ENCODE data around the gene PPAN. TPM values are rescaled to one million over a fixed set of nuclear protein-coding genes. Genes with fewer than 3 reads are reported as not detected.

The PPAN gene, protein sequence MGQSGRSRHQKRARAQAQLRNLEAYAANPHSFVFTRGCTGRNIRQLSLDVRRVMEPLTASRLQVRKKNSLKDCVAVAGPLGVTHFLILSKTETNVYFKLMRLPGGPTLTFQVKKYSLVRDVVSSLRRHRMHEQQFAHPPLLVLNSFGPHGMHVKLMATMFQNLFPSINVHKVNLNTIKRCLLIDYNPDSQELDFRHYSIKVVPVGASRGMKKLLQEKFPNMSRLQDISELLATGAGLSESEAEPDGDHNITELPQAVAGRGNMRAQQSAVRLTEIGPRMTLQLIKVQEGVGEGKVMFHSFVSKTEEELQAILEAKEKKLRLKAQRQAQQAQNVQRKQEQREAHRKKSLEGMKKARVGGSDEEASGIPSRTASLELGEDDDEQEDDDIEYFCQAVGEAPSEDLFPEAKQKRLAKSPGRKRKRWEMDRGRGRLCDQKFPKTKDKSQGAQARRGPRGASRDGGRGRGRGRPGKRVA
- polyA plus RNA-seq (ENCODE audit: low read depth in 6 of 6): 10 to 100 TPM in 5 of 6 donors, 1 to 10 TPM in 1; 7.8 to 30.7 (median 15.1) TPM

DNA sequence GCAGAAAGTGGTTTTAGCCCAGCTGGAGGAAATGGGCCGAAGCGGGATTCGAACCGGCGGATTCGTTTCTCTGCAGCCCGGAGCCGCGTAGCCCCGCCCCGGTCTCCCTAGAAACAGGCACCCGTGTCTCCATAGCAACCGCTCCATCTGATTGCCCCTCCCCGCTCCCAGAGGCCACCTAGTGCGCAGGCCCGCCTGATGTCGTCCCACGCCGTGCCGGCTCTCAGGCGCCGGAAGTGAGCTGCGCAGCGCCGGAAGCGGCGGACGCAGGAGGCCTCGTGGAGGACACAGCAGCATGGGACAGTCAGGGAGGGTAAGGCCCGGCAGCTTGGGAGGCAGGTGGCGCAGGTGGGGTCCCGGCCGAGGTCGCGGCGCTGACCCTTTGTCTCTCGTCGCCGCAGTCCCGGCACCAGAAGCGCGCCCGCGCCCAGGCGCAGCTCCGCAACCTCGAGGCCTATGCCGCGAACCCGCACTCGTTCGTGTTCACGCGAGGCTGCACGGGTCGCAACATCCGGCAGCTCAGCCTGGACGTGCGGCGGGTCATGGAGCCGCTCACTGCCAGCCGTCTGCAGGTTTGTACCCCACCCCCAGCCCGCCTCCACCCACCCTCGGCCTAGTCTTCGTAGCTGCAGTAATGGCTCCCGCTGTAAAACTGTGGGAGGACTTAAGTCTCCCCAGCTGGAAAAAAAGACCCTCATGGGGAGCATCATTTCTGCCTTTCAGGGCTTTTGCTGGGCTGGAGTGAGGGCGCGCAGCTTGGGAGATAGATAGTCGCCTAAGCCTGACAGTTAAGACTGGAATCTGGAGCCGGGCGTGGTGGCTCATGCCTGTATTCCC is at the start of gene PPAN:
TSS of gene PPAN (plus strand) at position 263 of the 837 bp plus-strand sequence. CDS start at position 296, 33 bp downstream.
- Mint-ChIP-seq H3K36me3 (peaks cover 4 to 7% of the 10 kb centered on the region in 2 donors), H3K4me1 (peaks cover 53 to 66% (median 61%) of the 10 kb centered on the region in 3 donors), H3K9me3 (peaks cover 0 to 4% (median 0%) of the 10 kb centered on the region in 7 donors), H3K27me3 (no peaks in the 10 kb centered on the region), H3K4me3 (peak within 1 kb of the TSS; percentile 66 to 94 (median 88)), H3K27ac (peak within 1 kb of the TSS; percentile 96 to 100 (median 96))
- ATAC-seq (ENCODE audit: low read depth in 2 of 2): peak; percentile 59 to 63
- DNase-seq: peak; percentile 96

DNA sequence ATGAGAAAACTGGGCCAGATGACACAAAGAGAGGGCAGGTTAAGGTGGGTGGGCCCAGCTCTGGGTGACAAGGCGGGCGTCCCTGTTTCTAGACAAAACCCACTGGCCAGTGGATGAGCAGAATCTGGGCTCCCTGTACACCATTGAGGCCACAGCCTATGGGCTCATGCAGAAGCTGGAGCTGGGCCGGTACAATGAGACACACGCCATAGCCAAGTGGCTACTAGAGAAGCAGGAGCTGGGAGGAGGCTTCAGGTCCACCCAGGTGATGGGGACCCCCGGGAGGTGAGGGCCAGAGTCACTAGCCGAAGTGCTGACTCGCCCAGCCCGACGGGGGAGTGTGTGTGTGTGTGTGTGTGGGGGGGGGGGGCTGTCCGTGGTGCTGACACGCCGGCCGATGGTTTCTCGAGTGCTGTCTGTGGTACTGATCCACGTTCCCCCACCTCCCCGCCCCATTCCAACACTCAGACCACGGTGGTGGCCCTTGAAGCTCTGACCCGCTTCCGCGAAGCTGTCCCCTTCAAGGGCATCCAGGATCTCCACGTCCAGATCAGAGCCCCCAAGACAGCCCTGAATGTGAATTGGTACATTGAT is 44.3 kb upstream of the PPAN start:
- peak overlapping the region in 1 of 8 donors; percentile 32 for H3K4me3 Mint-ChIP-seq
- H3K9me3 Mint-ChIP-seq: peaks cover 0 to 12% (median 2%) of the 10 kb centered on the region in 7 donors
- H3K27ac Mint-ChIP-seq: no peak overlapping the region
- no peaks in the 10 kb centered on the region for H3K4me1 Mint-ChIP-seq
- H3K36me3 Mint-ChIP-seq: peaks cover 7 to 8% of the 10 kb centered on the region in 2 donors
- ATAC-seq (ENCODE audit: low read depth in 2 of 2) (no peak), DNase-seq (no peak)
- H3K27me3 Mint-ChIP-seq: peaks cover 15 to 49% (median 42%) of the 10 kb centered on the region in 3 donors

DNA sequence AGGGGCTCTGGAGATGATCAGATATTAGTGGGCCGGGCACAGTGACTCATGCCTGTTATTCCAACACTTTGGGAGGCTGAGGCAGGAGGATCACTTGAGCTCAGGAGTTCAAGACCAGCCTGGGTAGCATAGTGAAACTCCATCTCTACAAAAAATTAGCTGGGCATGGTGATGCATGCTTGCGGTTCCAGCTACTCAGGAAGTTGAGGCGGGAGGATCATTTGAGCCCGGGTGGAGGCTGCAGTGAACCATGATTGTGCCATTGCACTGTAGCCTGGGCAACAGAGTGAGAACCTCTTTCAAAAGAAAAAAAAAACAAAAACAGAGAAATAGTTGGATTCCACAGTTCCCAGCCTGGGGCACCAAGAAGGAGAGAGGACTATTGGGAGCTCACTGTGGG is 38.0 kb upstream of the PPAN start:
- DNase-seq: no peak
- Mint-ChIP-seq H3K4me3 (no peak overlapping the region), H3K36me3 (peaks cover 7 to 16% of the 10 kb centered on the region in 2 donors), H3K27me3 (peaks cover 11 to 47% (median 45%) of the 10 kb centered on the region in 3 donors), H3K9me3 (peaks cover 2 to 17% (median 5%) of the 10 kb centered on the region in 7 donors), H3K4me1 (peaks cover 0 to 6% (median 0%) of the 10 kb centered on the region in 3 donors), H3K27ac (no peak overlapping the region)
- no peak for ATAC-seq (ENCODE audit: low read depth in 2 of 2)

DNA sequence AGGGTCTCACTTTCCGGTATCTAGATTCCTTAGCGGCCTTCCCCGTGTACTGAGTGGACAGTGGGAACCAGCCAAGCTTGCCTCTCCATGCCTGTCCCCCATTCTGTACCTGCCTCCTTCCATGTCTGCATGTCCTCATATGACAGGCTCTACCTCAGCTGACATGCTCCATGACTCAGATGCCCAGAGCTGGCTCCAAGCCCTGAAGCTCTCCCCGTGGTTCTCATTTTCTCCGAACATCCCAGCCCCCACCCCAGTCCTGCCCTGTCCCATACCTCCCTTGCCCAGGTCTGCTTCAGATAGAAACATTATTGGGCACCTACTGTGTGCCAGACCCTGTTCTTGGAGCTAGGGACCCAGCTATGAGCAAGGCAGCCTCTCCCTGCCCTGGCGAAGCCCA is 37.1 kb upstream of the PPAN start:
- Mint-ChIP-seq H3K36me3 (peaks cover 7 to 16% of the 10 kb centered on the region in 2 donors), H3K27ac (no peak overlapping the region)

DNA sequence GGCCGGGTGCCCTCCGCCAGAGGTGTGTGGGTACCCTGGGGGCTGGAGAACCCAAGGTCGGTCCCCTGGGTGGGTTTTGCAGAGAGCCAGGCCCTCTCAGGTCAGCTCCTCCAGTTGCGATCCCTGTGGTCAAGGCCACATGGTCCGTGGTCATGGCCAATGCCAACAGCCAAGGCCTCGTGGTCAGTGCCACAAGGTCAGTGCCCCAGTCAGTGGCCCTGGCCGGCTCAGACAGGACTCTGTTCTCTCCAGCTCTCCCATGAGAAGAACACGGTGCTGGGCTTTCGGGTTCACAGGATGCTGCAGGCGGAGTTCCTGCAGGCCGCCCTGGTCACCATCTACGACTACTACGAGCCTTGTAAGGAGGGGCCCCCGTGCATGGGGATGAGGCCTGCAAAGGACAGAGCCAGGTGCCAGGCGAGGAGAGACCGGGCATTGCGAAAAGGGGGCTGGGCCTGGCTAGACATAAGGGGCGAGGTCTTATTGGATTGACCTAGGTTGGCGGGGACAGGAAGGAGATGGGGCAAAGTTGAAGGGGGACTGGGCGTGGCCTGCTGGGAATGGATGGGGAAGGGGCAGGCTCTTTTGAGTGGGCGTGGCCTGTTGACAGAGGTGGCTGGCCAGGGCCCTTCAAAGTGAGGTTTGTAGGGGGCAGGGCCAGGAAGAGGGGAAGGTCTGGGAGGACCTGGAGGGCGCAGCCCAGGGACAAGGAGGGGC is 35.3 kb upstream of the PPAN start:
- peak overlapping the region in 1 of 6 donors; percentile 67 for H3K27ac Mint-ChIP-seq
- H3K27me3 Mint-ChIP-seq: peaks cover 11 to 39% (median 38%) of the 10 kb centered on the region in 3 donors
- peaks cover 5 to 17% (median 10%) of the 10 kb centered on the region in 7 donors for H3K9me3 Mint-ChIP-seq
- no peak for ATAC-seq (ENCODE audit: low read depth in 2 of 2)
- H3K4me1 Mint-ChIP-seq: peaks cover 0 to 6% (median under 1%) of the 10 kb centered on the region in 3 donors
- H3K4me3 Mint-ChIP-seq: peak overlapping the region in 1 of 8 donors; percentile 62
- peaks cover 2 to 16% of the 10 kb centered on the region in 2 donors for H3K36me3 Mint-ChIP-seq
- no peak for DNase-seq

More for the DNA sequence above, 37.1 kb upstream of the PPAN start:
- DNase-seq (no peak), ATAC-seq (ENCODE audit: low read depth in 2 of 2) (no peak)
- H3K9me3 Mint-ChIP-seq: peaks cover 3 to 23% (median 7%) of the 10 kb centered on the region in 7 donors
- peaks cover 11 to 40% (median 40%) of the 10 kb centered on the region in 3 donors for H3K27me3 Mint-ChIP-seq
- H3K4me1 Mint-ChIP-seq: peaks cover 0 to 6% (median 0%) of the 10 kb centered on the region in 3 donors
- no peak overlapping the region for H3K4me3 Mint-ChIP-seq

DNA sequence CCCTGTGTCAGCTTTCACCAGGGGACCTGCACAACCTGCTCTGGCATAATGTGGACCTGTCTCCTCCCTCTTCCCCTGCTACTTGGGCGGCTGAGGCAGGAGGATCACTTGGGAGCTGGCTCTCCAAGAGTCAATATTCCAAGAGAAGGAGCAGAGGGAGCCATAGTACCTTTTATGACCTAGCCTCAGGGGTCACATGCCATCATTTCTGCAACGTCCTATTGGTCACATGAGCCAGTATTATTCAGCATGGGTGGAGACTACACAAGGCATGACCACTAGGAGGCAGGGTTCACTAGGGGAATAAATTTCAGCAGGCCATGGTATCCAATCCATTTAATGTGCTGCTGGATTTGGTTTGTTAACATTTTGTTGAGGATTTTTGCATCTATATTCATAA is 32.0 kb upstream of the PPAN start:
- Mint-ChIP-seq H3K9me3 (peaks cover 10 to 16% (median 12%) of the 10 kb centered on the region in 7 donors), H3K36me3 (peaks cover 0 to 19% of the 10 kb centered on the region in 2 donors), H3K4me1 (peaks cover 0 to 6% (median 4%) of the 10 kb centered on the region in 3 donors), H3K4me3 (no peak overlapping the region), H3K27me3 (peaks cover 6 to 37% (median 28%) of the 10 kb centered on the region in 3 donors), H3K27ac (no peak overlapping the region)
- peak; percentile 56 to 58 for ATAC-seq (ENCODE audit: low read depth in 2 of 2)
- no peak for DNase-seq

DNA sequence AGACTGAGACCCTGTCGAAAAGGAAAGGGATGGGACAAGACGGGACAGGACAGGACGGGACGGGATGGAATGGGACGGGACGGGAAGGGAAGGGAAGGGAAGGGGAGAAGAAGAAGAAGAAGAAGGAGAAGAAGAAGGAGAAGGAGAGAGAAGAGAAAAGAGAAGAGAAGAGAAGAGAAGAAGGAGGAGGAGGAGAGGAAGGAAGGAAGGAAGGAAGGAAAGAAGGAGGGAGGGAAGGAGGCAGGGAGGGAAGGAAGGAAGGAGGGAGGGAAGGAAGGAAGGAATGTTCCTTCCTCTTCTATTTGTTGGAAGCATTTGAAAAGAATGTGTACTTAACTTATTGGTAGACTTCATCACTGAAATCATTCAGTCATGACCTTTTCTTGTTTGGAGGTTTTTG is 29.6 kb upstream of the PPAN start:
- Mint-ChIP-seq H3K9me3 (peaks cover 10 to 16% (median 11%) of the 10 kb centered on the region in 7 donors), H3K27me3 (peaks cover 0 to 25% (median 17%) of the 10 kb centered on the region in 3 donors), H3K36me3 (peaks cover 0 to 16% of the 10 kb centered on the region in 2 donors), H3K4me3 (no peak overlapping the region), H3K27ac (no peak overlapping the region), H3K4me1 (peaks cover 0 to 4% (median 0%) of the 10 kb centered on the region in 3 donors)
- ATAC-seq (ENCODE audit: low read depth in 2 of 2) (no peak), DNase-seq (no peak)

DNA sequence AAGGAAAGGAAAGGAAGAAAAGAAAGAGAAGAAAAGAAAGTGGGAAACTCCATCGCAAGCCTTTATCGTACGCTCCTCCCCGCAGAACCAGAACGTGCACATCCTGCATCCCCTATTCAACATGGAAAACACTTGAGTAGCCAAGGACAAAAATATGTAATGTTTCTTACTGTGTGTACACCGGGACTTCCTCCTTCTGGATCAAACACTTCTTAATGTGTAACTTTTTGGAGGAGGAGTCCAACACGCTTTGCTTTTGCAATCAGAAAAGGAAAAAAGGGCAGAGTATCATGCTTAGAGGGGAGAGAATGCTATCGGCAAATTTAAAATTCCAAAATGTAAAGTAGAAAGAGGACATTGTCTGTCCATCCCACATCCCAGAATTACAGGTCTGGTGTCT is 27.8 kb upstream of the PPAN start:
- H3K27me3 Mint-ChIP-seq: peaks cover 0 to 21% (median 12%) of the 10 kb centered on the region in 3 donors
- peaks cover 0 to 11% of the 10 kb centered on the region in 2 donors for H3K36me3 Mint-ChIP-seq
- no peak for ATAC-seq (ENCODE audit: low read depth in 2 of 2)

DNA sequence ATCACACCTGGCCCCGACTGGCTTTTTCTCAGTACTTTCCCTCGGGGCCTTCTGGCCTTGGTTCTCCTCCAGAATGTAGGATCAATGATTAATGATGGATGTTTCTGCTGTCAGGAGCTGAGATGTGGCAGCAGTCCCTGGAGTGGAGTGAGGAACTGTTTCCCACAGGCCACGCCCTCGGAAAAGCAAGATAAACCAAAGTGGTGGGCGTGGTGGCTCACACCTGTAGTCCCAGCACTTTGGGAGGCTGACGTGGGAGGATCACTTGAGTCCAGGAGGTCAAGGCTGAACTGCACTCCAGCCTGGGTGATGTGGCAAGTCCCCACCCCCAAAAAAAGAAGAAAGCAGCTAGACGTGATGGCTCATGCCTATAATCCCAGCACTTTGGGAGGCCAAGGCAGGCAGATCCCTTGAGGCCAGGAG is 27.1 kb upstream of the PPAN start:
- no peak overlapping the region for H3K4me3 Mint-ChIP-seq
- peaks cover 0 to 11% of the 10 kb centered on the region in 2 donors for H3K36me3 Mint-ChIP-seq
- peaks cover 0 to 21% (median 12%) of the 10 kb centered on the region in 3 donors for H3K27me3 Mint-ChIP-seq
- peaks cover 0 to 4% (median 0%) of the 10 kb centered on the region in 3 donors for H3K4me1 Mint-ChIP-seq
- H3K9me3 Mint-ChIP-seq: peaks cover 3 to 12% (median 6%) of the 10 kb centered on the region in 7 donors
- ATAC-seq (ENCODE audit: low read depth in 2 of 2) (no peak), DNase-seq (no peak)
- no peak overlapping the region for H3K27ac Mint-ChIP-seq

More for the DNA sequence above, 27.8 kb upstream of the PPAN start:
- Mint-ChIP-seq H3K4me1 (peaks cover 0 to 4% (median 0%) of the 10 kb centered on the region in 3 donors), H3K4me3 (no peak overlapping the region), H3K27ac (peak overlapping the region in 1 of 6 donors; percentile 56), H3K9me3 (peaks cover 6 to 12% (median 9%) of the 10 kb centered on the region in 7 donors)
- no peak for DNase-seq

DNA sequence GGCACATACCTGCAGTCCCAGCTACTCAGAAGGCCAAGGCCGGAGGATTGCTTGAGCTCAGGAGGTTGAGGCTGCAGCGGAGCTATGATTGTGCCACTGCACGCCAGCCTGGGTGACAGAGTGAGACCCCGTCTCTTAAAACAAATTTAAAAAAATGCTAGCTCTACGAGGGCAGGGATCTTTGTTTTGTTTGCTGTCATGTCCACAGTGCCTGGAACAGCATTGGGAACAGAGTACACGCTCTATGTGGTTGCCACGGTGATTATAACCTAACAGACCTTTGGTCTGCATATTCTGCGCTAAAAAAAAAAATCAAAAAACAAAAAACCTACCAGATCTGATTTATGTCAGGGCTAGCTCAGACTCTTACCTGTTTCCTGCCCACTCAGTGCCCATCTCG is 22.3 kb upstream of the PPAN start:
- Mint-ChIP-seq H3K27ac (peak overlapping the region in 1 of 6 donors; percentile 73), H3K27me3 (peaks cover 0 to 4% (median 0%) of the 10 kb centered on the region in 3 donors), H3K4me1 (peaks cover 10 to 22% (median 18%) of the 10 kb centered on the region in 3 donors), H3K36me3 (no peaks in the 10 kb centered on the region), H3K9me3 (no peaks in the 10 kb centered on the region), H3K4me3 (peak overlapping the region in 4 of 8 donors; percentile 3 to 84 (median 62))
- ATAC-seq (ENCODE audit: low read depth in 2 of 2) (no peak), DNase-seq (no peak)

DNA sequence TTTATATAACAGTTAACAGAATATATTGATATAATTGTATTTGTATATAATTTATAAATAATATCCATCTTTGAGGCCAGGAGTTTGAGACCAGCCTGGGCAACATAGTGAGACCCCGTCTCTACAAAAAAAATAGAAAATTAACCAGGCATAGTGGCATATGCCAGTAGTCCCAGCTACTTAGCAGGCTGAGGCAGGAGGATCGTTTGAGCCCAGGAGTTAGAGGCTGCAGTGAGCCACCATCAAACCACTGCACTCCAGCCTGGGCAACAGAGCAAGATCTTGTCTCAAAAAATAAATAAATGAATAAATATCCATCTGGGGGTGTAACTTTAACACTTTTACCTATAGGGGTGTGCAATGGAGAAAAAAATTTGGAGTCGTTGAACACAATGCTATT is 21.4 kb upstream of the PPAN start:
- H3K4me1 Mint-ChIP-seq: peaks cover 10 to 22% (median 18%) of the 10 kb centered on the region in 3 donors
- H3K27ac Mint-ChIP-seq: peak overlapping the region in 4 of 6 donors; percentile 52 to 81 (median 68)
- ATAC-seq (ENCODE audit: low read depth in 2 of 2): no peak
- peak overlapping the region in 7 of 8 donors; percentile 77 to 94 (median 88) for H3K4me3 Mint-ChIP-seq
- H3K27me3 Mint-ChIP-seq: no peaks in the 10 kb centered on the region
- peaks cover 0 to 1% of the 10 kb centered on the region in 2 donors for H3K36me3 Mint-ChIP-seq
- H3K9me3 Mint-ChIP-seq: no peaks in the 10 kb centered on the region
- no peak for DNase-seq

Data from naive B cell (primary cell).